ENCODE measurements around the gene MPP4.
"Not testable (repeated sequence)": the region's sequence is repeated elsewhere in the genome, so short reads cannot be mapped to it uniquely, and the experiment has no call there.

MPP4 gene

DNA sequence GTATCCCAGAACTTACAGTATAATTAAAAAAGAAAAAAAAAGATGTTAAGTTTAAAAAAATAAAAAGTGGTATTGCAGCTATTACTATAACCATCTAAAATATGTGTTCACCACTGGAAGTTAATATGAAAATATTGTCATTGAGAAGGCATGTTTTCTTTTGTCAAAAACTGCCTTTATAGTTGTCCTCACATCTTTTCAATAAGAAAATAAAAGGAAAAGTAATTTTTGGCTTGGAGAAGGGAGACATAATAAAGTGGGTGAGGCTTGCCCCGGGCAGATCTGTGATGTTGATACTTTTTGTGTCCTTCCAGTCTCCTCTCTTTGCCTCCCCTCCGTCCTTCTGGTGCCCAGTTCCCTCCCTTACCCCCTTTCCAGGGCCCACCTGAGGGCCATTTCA is 24.9 kb downstream of the MPP4 start:
- DNase-seq (ENCODE audit: low read depth): no peak

DNA sequence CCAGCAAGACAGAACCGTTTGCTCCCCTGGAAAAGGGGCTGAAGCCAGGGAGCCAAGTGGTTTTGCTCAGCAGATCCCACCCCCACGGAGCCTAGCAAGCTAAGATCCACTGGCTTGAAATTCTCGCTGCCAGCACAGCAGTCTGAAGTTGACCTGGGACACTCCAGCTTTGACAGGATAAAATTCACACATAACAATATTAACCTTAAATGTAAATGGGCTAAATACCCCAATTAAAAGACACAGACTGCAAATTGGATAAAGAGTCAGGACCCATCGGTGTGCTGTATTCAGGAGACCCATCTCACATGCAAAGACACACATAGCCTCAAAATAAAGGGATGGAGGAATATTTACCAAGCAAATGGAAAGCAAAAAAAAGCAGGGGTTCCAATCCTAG is 27.2 kb downstream of the MPP4 start:
- DNase-seq (ENCODE audit: low read depth): not testable (repeated sequence)

DNA sequence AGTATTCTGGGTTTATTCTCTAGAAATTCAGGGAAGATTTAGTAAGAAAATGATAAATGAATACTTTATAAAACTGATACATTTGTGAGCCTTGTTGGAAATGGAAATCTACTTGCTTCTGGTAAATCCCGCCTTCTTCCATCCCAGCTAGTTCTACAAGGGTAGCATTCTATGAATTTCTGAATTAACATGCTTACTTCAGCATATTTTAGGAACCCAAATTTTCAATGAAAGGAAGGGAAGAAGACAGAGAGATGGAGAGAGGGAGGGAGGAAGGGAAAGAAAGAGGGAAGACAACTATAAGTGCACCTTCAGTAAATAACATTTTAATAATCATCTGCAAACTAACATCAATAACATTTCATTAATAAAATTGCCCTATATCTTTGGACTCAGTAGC is 28.6 kb downstream of the MPP4 start:
- DNase-seq (ENCODE audit: low read depth): no peak

DNA sequence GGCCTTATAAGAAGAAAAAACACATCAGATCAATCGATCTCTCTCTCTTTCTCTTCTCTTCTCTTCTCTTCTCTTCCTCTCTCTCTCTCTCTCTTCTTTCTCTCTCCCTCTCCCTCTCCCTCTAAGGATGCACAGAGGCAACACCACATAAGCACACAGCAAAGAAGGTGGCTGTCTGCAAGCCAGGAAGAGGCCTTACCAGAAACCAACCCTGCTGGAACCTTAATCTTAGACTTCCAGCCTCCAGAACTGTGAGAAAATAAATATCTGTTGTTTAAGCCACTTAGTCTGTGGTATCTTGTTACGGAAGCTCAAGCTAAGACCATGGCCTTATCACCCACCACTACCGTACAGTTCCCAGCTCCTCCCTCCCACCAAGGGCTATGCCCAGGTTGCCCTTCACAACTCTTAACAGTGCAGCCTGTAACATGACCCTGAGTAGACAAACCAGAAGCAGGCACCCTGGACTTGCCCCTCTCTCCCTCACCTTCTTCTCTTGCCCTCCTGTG is 30.0 kb downstream of the MPP4 start:
- no peak for DNase-seq (ENCODE audit: low read depth)

DNA sequence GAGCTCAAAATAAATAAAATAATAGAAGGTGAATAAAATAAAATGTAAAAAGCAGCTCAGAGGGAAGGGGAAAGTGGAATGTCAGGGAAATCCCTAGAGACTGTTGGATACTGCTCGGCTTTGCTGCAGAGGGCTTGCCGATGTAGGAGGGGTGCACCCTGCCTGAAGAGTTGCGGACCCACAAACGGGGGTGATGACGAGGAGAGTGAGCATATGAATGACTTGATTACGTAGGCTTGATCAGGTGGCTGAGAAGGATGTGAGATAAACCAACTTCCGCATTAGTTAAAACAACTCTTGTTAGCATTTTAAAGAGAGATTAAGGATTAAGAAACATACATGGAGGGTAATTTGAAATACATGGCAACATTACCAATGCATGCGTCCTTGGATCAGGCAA is 34.1 kb downstream of the MPP4 start:
- DNase-seq (ENCODE audit: low read depth): no peak

DNA sequence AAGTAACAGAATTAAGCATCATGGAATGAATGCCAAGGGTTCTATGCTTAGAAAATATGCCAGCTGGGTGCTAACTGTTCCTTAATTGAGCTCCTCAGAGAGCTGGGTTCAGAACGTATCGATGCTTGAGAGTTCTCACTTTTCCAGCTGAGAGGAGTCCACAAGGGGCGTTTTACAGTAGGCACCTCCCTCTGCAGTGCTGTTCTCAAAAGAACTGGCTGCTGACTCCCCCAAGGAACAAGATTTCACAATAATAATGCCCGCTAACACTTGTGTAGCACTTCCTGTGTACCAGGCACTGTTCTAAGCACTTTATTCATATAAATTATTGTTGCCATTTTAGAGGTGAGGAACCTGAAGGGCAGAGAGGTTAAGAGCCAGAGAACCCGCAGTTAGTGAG is 37.1 kb downstream of the MPP4 start:
- no peak for DNase-seq (ENCODE audit: low read depth)

DNA sequence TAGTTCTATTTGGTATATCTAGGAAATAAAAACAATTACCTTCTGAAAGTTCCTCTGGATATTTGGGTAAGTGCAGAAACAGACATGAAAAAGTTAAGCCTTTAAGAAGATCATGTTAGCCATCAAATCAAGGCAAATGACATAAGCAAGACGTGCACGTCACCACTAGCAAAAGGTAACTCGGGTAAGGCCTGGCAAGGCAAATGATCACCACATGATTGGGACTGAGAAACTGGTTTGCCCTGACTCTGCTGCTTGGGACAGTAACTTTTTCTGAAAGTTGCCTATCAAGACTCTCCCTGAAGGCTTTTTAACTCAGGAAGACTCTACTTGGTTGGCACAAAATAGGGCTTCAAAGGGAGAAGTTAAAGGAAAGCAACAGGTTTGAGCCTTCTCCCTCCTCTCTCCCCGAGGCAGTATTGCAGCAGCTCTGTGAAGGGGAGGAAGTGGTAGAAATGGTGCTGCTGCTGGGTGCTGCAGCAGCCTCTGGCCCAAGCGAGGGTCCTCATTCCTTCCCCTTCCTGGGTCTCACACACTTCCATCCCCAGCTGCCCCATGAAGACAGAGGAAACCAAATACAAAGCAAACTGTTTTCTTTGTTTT is 38.0 kb downstream of the MPP4 start:
- DNase-seq (ENCODE audit: low read depth): no peak

DNA sequence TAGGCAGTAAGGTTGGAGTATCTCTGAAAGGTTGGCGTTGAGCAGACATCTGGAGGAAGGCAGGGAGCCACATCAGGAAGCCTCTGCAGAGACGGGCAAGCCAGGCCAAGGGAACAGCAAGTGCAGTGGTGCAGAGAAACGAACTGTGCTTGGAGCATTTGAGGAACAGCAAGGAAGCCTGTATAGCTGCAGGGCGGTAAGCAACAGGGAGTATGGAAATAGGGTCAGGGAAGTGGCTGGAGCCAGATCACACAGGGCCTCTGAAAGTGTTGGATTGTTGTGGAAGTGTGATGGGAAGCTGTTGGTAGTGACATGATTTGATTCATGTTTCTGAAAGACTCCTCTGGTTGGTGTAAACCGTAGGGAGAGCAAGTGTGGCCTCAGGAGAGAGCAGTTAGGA is 41.7 kb downstream of the MPP4 start:
- DNase-seq (ENCODE audit: low read depth): no peak

DNA sequence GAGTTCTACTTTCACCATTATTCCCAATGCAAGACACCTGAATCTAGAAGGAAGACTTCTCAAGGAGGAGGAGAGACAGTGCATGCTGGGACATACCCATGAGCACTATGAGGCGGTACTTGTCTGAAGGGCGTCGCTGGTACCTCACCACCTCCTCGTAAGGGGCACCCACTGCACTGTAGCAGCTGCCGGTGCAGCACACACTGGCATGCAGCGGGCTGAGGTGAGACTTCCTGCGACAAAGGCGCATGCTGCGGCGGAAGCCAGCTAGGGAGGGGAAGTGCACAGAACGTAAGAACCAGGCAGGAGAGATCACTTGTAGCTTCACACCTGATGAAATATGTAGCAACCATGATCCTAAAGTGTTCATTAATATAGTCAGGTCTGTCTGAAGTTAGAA is 42.3 kb downstream of the MPP4 start:
- no peak for DNase-seq (ENCODE audit: low read depth)

DNA sequence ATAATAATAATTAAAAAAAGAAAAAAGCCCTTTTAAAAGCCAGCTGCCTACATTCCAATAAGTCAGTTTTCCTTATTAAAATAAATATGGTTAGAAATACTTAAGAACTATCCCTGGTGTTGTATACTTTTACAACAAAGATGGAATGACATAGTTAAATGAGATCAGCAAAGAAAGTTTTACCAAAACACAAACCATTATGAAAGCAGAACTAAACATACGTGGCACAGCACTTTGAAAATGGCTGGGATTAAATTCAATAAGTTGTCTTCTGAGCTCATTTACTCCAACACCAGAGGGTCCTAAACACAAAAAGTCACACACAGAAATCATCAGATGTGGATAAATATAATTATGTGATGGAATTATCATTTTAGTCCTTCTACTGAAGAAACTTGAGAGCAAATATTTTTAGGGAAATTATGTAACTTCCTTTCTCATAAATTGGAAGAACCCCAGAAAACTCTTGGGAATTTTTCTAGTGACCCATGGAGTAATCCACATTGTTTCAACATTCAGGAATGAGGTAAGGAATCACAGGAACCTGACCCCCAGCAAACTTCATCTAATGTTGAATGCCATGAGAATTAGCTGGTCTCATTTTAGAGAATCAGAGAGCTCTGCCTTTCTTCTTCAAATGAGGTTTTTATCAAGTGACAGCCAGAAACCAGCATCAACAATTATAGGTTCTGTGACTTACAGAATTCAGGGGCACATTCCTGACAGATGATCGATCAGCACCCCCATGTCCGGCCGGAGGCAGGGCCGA is 43.6 kb downstream of the MPP4 start:
- no peak for DNase-seq (ENCODE audit: low read depth)

DNA sequence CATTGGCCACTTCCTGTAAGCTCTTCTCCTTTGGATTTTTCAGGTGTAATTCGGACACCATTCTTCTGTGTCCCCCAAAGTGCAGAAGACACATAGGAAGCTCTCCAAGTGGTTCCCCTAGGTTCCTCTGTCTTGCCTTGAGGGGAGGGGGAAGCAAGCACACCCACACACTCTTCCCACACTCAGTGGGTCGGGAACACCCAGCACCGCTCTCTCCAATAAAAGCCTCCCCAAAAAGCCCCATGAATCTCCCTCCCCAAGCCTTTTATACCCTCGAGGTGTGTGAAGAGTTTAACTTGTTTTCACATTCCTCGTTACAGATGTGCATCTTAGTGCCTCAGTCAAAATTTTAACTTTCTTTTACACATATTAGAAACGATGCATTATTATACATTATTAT is 45.2 kb downstream of the MPP4 start:
- no peak for DNase-seq (ENCODE audit: low read depth)

DNA sequence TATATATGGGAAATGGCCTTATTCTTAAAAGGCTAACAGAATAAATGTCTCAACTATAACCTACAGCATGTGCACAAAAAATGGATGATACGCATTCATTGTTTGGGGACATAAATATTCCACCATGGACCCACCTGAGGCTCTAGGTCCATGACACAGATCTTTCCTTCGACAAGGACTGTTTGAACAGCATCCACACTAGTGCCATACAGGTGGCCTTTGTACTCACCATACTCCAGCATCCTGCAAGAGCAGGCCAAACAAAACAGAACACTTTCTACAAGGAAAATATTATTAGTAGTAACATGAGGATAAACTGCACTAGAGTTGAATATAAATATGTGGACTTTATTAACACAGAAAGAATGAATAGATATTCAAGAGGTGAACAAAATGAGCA is 49.0 kb downstream of the MPP4 start:
- DNase-seq (ENCODE audit: low read depth): no peak

DNA sequence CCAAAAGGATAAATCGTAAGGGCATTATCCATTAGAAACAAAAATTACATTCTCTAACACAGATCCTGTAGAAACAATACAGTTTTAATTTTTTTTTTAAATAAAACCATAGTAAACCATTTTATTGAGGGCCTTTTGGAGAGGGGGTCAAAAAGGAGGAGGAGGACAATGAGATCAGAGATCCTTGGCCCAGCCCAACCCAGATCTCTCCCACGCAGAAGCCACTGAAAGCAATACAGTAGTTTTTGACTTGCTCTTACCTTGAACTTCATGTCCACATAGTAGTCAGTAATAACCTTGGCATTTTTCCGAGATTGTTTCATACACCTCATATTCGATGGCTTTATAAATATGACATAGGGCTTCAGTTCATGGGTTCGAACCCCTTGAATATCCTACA is 51.0 kb downstream of the MPP4 start:
- DNase-seq (ENCODE audit: low read depth): no peak

DNA sequence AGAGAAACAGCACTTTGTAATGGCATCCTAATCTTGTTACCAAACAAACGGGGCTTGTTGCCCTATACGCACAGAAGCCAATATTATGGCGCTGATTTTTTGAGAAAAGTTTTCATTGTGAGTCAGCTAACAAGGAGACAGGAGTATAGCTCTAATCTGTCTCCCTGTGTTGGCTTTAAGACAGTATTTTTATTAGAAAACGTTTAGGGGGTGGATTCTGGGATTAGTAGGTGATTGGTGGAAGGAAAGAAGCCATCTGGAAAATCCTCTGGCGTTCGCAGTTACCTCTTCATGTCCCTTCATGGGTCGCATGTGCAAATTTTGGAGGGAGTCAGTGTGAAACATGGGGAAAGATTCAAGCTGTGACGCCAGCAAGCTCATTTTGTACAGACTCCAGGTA is 54.4 kb downstream of the MPP4 start:
- no peak for DNase-seq (ENCODE audit: low read depth)

DNA sequence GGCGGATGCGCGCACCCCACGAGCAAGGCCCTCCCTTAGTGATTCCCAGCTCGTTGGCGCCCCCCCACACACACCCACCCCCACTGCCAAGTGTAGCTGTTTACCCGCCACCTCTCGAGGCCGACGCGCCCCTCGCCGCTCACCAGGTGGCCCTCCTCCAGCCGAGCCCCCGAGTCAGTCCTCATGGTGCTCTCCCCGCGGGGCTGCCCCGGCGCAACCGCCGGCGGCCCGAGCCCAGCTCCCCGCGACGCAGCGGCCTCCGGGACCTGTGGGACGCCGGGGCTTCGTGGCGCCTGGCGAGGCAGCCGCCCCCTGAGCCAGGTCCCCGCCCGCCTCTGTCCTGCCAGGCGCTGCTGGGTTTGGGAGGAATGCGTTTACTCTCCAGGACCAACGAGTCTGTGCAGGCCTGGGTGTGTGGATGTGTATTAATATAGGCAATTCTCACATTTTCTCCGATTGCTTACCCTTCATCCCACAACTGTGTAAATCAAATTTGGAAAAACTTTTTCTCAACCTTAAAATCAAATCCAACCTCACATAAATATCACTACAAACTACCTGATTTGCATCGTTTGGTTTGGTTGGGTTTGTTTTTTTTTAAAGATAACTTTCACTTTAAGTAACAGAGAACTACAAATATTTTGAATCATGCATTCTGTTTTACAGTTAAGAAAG is 55.1 kb downstream of the MPP4 start, which contains the start of gene TMEM237:
TSS of gene TMEM237 (minus strand) at position 288 of the 675 bp plus-strand sequence. CDS start at position 185, 103 bp downstream.
- DNase-seq (ENCODE audit: low read depth): no peak

DNA sequence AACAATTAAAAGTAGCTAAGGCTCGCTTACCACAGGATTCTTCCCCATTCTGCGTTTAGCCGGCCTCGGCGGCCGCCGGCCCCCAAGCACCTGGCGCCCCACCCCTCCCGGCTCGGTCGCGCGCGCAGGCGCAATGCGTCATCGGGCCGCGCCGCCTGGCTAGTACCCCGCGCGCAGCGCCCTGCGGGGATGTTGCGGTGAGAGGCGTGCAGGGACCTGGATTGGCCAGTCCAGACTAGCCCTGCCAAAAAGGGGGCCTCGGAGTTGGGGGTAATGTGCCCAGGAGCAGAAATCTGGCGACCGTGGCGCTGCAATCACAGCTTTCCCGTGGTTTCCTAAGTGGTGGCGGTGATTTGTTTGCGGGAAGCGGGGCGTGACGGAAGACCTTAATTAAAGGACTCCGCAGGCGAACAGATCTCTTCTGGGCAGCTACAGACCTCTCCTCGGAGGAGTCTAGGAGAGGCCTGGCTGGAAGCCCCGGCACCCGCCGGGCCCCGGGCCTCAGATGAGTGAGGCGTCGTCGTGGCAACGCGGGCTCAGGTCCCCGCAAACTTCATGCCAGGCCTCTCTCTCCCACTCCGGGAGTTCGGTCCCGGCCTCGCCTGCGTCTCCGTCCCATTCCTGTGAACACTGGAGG is 55.7 kb downstream of the MPP4 start:
- peak; percentile 82 for DNase-seq (ENCODE audit: low read depth)

DNA sequence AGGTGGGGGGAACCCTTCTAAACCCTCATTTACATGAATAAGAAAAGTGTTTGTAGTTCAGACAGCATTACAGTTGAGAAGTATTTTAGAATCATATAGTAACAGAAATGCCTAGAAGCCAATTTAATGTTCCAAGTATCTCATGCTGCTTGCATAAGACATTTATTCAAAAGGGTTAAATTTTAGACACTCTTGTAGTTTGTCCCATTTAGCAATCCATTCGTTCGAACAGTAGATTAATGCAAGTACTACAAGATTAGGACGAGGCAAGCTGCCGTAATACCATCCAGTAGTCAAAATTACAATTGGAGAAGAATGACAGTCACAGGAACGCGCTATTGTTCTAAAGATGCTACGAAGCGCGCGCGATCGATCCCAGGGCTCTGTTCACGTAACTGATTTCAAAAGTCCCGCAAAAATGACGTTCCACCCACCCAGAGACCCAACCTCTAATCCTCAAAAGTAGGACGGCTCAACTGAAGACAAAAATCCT is 56.3 kb downstream of the MPP4 start:
- DNase-seq (ENCODE audit: low read depth): no peak

DNA sequence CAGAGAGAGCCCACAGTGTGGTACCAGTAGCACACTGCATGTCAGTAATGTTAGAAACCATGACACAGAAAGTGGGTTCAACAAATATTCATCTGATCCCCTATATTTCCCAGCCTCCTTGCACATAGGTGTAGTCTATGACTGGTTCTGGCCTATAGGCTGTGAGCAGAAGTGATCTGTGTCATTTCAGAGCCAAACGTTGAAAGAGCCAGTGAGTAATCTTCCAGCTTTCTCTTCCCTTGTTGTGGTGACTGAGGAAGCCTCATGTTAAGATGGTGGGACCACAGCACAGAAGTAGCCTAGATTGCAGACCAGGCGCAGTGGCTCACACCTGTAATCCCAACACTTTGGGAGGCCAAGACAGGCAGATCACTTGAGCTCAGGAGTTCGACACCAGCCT is 59.2 kb downstream of the MPP4 start:
- DNase-seq (ENCODE audit: low read depth): no peak

DNA sequence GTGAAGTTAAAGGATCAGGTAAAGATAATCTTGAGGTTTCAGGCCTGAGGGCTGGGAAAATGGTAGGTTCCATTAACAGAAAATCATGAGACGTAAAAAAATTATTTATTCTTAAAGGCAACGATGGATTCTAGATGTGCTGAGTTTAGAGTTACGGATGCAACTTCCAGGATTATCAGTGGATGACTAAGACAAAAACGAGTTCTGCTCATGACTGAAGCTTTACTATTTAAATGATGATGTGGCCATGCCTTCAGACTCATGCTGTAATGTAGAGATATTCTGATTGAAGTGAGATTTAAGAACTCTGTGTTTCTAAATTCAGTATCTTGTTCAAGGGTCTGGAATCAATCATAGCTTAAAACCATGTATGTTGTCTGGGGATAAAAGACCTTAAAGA is 60.1 kb downstream of the MPP4 start:
- DNase-seq (ENCODE audit: low read depth): no peak

DNA sequence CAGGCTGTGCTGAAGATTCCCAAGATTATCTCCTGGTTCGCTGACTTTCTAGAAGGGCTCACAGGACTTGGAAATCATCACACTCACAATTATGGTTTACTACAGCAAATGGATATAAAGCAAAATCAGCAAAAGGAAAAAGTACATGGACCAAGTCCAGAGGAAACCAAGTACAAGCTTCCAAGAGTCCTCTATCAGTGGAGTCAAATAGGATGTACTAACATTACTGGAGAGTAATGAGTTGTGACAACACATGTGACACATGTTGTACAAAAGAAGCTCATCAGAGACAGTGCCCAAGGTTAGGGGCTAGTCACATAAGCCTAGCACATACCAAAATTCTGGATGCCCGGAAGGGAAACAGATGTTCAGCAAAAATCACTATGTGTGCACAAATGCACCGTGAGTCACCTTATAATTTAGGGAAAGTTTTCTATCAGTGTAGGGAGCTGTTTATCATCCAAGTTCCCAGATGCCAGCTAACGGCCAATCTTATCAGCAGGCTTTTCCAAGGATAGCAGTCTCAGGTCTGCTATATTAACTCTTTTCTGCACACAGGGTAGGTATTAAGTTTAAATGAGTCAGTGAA is 64.7 kb downstream of the MPP4 start:
- no peak for DNase-seq (ENCODE audit: low read depth)

DNA sequence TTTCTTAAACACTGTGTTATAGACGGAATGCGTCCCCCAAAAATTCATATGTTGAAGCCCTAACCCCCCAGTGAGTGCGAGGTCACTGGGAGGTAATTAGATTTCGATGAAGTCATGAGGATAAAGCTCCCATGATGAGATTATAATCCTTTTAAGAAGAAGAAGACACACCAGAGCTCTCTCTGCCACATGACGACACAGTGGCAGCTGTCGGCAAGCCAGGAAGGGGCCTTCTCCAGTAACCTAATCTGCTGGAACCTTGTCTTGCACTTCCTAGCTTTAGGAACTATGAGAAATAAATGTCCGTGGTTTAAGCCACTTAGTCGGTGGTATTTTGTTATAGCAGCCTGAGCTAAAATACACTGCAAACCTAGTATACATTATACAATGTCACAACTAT is 67.4 kb downstream of the MPP4 start:
- no peak for DNase-seq (ENCODE audit: low read depth)

DNA sequence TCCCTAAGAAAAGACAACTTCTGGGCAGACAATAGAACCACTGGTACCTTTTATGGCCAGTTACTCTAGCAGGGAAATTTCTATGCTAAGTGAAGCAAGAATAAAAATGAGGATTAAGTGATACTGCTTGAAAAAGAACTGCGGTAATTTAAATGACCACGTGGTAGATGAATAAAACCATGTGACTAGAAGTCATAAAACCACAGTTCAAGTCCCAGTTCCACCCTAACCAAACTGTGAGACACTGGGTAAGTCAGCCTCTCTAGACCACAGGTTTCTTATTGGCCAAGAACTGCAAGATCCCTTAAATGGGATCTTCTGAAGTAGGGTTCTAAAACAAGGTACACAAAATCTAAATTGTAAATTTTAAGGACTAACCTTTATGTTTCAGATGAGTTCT is 67.9 kb downstream of the MPP4 start:
- DNase-seq (ENCODE audit: low read depth): no peak
